SIG-M5 treated with dmso at 0.1 percent for 504 hours (cell line): Measurements from ENCODE around the gene SH2D1B.

Experiments
- DNase-seq: peaks from one replicate; lab custom pipeline; 2025; ENCODE audit not compliant: unreplicated experiment; lab: John Stamatoyannopoulos, UW

The SH2D1B gene

GRCh38 chr1:162400790-162401355 is 11.1 kb downstream of the SH2D1B start:
- DNase-seq, result no peak

DNA sequence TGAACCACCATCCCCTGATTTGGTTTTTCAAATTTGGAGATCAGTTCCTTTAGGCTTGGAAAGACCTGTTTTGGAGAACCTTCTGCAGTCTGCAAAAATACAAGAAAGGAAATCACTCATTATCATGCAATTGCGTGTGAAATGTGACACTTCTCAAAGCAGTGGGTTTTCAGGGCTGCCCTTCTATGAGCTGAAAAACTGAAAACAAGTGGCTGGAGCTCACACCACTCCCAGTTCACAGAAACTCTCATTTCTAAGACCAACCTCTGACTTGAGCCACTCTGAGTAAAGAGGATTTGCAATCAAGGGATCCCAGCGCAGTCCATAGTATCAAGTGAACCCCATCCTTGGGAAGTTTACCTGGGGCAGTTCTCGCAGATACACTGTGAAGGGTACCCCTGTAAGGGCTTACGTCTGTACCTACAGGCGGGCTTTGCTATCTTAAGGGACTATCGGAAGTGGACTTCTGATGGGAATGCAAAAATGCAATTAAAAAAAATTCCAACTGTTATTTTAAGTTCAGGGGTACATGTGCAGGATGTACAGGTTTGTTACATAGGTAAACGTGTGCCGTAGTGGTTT is 12.8 kb downstream of the SH2D1B start:
- DNase-seq, result no peak

DNA sequence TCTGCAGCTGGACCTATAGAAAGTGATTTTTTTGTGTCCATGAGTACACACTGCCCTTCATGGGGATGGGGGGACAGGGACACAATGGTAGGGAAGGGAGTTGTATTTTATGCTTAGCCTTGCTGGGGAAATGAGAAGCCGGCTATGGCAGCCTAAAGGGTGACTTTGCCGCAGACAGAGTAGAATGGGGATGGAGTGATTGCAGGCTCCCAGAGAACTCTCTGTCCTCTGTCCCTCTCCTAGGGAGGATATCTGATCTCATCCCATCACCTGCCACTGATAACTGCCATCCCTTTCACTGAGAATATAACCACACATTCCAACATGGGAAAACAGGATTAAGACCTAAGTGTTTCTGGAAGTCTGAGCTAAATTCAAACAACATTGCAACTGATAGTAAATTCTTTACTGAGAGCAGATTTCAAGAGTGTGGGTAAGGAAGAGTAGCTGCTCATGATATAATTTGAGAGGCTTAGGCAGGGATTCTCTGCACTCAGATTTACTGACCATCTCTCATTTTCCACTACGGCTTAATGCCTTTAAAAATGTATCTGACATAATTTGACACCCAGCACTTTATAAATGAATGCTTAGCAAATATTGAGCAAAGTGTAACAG is 13.9 kb downstream of the SH2D1B start:
- DNase-seq, result no peak

DNA sequence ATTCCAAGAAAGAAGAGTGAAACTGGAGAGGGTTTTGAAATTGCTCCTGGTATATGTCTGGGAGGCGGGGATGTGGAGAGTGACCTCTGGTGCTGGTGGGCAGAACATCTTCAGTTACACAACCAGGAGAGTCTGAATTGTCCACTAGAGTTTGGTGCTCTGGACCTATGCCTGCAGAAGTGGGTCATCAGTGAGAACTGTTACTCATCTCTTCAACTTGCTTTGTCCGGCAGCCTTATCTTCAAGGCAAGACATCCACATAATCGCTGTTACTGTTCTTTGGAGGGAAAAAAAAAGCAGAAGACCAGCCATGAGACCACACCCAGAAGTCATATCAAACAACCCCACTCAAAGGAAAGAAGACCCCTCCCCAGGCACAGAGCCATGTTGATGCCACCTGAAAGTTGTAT is 14.9 kb downstream of the SH2D1B start:
- DNase-seq, result no peak

- no peak for DNase-seq
Measured at GRCh38 chr1:162396201-162396906, 15.6 kb downstream of the SH2D1B start.

DNA sequence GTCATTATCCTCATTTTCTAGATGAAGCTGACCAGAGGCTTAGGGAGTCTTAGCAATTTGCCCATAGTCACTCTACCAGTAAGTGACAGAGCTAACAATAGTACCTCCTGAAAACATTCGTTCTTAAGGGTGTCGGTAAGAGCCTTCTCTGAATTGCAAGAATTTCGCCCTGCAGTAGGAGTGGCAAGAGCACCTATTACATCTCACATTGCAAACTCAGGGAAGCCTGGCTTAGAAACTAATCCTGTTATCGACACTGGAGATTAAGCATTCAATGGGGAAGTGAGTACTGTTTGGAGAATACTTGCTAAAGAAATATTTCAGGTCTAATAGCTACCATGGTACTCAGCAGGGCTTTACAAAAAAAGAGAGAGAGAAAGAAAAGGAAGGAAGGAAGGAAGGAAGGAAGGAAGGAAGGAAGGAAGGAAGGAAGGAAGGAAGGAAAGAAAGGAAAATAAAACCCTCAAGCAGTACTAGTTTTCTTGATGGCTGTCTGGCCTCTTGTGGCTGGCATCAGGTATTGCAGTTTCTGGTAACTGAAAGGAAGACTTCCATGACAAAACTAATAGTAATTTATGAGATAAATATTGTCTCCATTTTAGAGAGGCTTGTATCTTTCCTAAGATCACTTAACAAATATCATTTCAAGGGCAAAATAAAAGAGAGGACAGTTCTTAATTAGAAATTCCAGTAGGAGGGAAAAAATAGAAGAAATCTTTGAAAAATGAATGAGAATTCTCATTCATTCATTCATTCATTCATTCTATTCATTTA is 20.0 kb downstream of the SH2D1B start:
- peak; percentile 60 for DNase-seq

- no peak for DNase-seq
Measured at GRCh38 chr1:162390396-162391185, 21.3 kb downstream of the SH2D1B start.

DNA sequence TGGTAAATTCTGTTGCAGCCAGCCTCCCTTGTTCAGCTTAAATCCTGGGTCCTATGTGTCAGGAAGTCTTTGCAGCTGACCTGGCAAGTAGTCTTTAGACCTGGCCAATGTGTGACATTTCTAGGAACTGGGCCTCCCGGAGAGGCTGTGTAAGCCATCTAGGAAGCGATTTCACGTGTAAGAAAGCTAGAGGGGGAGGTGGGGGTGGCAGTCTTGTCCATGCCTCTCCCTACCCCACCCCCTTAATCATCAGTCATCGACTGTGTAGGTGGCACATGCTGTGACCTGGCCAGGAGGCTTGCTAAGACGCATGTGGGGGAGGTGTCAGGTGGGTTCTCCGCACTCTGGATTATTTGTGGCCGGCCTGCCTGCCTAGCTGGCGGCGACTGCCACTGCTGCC is 22.0 kb downstream of the SH2D1B start:
- no peak for DNase-seq

- DNase-seq, result no peak
Measured at GRCh38 chr1:162389021-162389818, 22.7 kb downstream of the SH2D1B start.

GRCh38 chr1:162388615-162389014 is 23.3 kb downstream of the SH2D1B start:
- no peak for DNase-seq

- DNase-seq, result no peak
Measured at GRCh38 chr1:162388083-162388594, 23.8 kb downstream of the SH2D1B start.

DNA sequence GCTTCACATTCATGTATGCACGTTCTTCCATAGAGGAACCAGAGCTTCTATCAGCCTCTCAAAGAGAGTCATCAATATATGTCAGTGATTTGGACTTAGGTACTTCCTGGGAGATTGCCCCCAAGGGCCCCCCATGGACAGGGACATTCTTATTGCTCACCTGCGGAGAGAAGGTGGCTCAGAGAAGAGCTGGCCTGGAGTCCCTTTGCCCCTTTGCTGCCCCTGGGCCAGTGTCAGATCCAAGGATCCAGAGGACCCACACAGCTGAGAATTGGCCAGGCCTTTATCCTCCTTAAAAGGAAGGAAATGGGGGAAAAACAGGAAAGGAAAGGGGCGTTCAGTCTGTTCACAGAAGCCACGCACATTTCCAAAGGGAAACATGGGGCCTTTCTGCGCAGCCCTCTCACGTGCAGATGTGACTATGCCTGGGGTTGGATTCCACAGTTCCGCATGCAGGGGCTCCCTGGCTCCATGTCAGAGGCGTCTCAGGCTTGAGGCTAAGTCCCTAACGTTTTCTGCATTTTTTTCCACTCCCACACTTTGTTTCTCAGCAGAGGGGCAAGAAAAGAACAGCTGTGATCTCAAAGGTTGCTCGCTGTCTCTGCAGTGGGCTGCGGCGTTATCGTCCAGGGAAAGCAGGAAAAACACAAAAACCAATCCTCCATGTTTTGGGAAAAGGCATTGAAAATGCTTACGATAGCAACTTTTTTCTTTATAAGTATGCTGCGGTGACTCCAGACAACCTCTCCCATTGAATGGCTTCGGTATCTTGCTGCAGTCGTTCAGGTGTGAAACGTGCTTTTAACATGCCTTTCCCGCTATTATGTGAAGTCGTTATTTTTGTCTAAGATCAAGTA is 24.5 kb downstream of the SH2D1B start:
- no peak for DNase-seq

GRCh38 chr1:162386292-162387225 is 25.4 kb downstream of the SH2D1B start:
- DNase-seq, result no peak

GRCh38 chr1:162385702-162386101 is 26.2 kb downstream of the SH2D1B start:
- no peak for DNase-seq

GRCh38 chr1:162385280-162385623 is 26.7 kb downstream of the SH2D1B start:
- DNase-seq, result no peak

DNA sequence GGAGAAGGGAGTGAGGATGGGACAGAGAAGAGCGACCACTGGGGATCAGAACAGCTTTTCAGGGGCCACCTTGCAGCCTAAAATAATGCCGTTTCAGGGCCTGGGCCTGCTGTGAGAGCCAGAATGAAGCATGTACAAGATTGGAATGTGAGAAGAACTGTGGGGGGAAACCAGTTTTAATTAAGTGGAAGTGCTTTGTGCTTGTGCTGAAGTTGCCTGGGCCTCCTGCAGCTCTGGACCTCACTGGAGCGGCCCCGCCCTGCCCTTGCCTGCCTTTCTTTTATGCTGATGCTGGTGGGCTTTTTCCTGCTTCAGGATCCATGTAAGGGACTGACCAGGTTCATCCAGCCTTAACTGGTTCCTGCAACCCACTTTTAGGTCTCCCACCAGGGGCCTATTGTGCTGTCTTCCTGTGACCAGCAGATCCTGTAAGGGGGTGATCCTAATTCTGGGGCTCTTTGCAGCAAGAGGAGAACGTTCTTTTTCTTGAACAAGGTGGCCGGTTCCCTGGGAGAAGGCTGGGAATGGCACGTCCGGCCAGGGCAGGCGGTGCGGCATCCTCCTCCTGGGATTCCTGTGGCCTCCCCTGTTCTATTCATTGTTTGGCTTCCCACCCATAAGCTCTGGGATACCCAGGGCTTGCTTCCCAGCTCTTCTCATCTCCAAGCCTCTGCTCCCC is 27.2 kb downstream of the SH2D1B start:
- no peak for DNase-seq

DNA sequence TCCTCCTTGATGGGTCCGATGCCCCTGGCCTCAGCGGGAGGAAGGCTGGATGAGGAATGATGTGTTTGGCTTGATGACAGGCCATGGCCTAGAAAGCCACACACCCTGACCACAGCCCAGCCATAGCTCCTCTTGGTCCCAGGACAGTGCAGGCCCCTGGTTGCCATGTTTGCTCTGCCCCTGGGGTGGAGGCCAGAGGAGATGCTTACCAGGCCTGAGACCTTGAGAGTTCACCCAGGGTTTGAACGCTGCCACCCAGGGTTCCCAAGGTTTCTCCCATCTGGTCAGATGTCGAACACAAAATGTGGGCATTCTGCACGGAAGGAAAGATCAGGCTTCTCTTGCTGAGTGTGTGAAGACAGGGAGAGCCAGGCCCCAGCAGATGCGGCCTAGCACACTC is 27.8 kb downstream of the SH2D1B start:
- no peak for DNase-seq
